ENCODE data around the gene C18orf63.

- no peak for TF ChIP-seq REST (IDR thresholded peaks at IDR 0.05; ENCODE audit: insufficient replicate concordance, low read depth)
- TF ChIP-seq CTCF (IDR thresholded peaks at IDR 0.05; ENCODE audit: insufficient read depth, low read length), result no peak
Measured at GRCh38 chr18:74395006-74395405, 79.4 kb downstream of the C18orf63 start.

Data from HL-60 (cell line).